DMS114 treated with DMSO at 0.1 percent for 48 hours (cell line): Measurements from ENCODE around the gene PNO1.
"Not testable (repeated sequence)": the region's sequence is repeated elsewhere in the genome, so short reads cannot be mapped to it uniquely, and the experiment has no call there.

Experiments
- DNase-seq: peaks from one replicate; lab custom pipeline; 2025; ENCODE audit not compliant: unreplicated experiment; lab: John Stamatoyannopoulos, UW

Gene PNO1

DNA sequence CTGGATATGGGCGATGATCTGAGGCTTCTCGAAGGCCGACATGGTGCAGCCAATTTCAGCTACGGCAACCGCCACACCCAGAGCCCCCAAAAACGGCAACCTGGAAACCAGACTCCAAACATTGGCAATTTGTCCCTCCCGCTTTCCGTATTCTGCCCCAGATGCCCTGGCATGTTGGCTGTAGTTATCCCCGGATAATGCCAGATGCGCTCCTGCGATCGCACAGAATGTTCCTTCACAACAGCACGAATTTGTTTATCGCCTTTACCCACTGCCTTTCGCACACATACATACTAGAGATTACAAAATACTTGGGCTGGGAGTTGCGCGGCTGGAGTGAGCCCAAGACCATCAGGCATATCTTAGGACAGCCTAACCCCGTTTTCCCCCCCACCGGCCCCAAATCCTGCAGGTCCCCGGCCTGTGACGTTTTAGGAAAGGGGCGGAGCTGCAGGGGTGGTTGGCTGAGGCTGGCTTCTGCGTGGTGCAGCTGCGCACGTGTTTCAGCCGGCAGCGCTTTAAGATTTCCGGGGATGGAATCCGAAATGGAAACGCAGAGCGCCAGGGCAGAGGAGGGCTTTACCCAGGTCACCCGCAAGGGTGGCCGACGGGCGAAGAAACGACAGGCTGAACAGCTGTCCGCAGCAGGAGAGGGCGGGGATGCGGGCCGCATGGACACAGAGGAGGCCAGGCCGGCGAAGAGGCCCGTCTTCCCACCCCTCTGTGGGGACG, at the start of gene PNO1:
Gene PNO1, plus strand, starts transcription at position 487 of the 732 bp plus-strand sequence. Its CDS starts 47 bp downstream, at position 534.
- peak; percentile 96 for DNase-seq

DNA sequence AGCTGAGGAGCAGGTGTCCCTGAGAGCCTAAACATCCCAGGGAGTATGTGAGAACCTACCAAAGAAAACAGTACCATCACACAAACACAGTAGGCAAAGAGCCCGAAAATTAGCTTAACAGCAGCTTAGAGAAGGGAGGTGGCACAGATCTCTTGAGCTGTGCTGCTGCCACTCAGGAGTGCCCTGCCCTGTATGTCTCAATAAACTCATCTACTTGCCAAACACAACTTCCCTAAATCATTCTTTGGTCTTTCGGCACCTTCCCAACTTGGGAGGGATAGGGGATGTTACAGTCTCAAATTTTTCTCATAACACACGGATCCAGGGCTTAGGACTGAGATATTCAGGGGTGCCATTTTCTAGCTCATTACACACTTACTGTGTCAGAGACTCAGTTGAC, 49.6 kb upstream of the PNO1 start:
- no peak for DNase-seq

DNA sequence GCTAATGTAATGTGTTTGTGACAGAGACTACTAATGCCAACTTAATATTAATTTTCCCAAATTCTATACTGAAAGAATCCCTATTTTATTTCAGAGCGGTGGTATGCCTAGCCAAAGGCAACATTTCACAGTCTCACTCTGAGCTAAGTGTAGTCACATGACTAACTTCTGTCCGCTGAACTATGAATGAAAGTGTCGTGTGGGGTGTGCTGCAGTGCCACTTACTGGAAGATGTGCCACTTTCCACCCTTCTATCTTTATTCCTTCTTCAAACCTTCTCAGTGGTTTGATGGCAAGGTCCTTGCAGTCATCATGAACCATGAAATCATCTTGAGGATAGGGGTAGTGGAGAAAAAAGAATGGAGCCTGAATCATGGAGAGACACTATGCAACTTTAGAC, 47.6 kb upstream of the PNO1 start:
- DNase-seq, result no peak

DNA sequence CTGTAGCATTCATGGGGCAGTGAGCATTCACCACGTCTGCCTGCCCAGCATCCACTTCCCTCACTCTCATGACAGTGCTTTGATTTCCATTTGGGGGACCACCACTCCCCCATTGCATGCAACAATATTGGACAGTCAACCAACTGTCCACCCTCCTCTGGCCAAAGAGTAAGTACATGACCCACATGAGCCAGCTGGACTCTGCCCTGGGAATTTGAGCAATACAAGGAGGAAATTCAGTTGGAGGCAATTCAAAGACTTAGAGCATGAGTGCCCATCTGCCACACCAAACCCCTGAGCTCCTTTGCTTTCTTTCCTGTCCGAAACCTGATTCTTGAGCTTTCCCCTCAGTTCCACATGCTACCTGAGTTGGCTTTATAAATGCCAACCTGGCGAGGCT, 41.7 kb upstream of the PNO1 start:
- DNase-seq, result no peak

DNA sequence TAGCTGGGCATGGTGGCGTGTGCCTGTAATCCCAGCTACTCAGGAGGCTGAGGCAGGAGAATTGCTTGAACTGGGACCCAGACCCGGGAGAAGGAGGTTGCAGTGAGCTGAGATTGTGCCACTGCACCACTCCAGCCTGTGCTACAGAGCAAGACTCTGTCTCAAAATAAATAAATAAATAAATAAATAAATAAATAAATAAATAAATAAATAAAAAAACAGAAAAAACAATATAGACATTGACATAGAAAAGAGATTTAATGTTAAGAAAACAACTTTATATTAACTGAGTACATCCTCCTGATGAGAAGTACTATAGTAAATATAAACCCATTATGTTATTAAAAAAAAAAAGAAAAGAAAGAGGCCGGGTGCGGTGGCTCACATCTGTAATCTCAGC, 39.8 kb upstream of the PNO1 start:
- DNase-seq, result not testable (repeated sequence)

DNA sequence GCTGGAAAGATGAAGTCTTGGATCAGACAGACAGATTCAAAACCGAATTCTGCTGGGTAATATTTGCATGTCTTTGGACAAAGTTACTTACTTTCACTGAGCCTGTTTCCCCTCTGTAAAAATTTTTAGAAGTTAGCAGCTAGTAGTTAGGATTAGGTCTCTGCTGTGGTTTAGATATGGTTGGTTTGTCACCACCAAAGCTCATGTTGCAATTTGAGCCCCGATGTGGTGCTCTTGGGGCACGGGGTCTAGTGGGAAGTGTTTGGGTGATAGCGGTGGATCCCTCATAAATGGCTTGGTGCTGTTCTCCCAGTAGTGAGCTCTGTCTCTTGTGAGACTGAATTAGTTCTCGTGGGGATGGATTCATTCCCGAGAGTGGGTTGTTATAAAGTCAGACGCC, 38.9 kb upstream of the PNO1 start:
- no peak for DNase-seq

DNA sequence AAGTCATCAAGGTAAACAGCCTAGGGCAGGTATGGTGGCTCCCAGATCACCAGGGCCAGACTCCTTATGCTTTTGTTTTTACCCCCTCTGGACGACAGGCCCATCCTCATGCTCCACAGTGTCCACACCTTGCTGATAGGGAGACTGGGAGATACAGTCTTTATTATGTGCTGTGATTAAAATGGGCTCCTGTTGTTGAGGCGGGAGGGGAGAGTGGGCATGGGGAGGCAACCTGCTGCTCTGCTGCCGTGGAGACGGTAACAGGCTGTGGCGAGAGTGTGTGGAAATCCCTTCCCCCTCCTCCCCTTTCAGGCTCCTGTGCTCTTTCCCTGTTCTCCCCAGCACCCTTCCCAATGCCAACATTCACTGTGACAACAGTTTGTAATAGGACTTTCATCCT, 38.2 kb upstream of the PNO1 start:
- no peak for DNase-seq

DNA sequence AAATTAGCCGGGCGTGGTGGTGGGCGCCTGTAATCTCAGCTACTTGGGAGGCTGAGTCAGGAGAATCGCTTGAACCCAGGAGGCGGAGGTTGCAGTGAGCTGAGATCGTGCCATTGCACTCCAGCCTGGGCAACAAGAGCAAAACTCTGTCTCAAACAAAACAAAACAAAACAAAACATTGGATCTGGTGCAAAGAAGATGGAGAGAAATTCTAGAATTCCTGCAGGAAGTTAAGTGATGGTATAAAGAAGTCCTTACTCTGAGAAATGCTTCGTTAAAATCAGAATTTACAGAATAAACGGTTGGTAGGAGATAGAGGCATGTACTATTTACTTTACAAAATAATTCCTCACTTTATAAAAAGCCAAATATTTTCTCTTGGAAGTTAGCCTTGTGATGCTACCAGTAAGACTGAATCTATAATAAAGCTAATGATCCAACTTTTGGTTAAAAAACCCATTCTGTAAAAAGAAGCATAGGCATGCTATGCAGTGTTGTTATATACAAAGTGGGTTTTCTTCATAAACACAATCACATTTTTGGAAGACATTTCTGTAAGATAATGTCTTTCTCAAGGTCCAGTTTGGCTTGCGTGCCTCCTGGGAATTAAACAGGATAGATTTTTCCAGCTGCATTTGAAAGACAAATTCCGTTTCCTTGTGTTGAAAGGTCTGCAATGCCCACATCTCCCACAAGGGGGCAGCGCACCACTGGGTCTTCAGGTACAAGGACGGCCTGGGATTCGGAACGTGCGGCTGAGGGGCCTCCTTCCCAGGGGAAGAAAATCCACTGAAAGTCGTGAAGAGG, 35.6 kb upstream of the PNO1 start:
- peak; percentile 68 for DNase-seq

DNA sequence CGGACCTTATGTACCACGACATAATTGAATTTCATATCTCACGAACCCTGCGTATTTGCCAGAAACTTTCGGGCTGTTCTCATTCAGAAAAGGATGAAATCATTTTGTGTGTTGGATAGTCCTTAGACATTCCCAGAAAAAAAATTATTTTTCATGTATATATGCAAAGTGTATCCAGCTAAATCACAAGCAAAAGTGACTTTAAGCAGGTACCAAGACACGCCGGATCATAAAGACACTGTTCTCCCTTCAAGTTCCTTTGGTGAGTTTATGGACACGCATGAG, 35.1 kb upstream of the PNO1 start:
- DNase-seq, result no peak

DNA sequence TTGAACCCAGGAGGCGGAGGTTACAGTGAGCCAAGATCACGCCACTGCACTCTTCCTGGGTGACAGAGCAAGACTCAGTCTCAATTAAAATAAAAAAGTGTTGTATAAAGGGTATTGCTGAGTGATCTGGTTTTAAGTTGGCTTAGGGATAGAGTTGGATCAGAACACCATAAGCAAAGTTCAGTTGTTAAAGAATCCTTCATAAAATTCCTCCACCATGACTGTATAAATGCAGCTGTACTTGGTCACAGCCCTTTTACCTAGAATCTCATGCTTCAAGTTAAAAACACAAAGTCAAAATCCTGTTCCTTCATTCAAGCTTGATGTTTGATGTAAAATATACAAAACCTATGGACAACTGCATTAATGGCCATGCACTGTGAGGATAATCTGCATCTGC, 33.4 kb upstream of the PNO1 start:
- no peak for DNase-seq

DNA sequence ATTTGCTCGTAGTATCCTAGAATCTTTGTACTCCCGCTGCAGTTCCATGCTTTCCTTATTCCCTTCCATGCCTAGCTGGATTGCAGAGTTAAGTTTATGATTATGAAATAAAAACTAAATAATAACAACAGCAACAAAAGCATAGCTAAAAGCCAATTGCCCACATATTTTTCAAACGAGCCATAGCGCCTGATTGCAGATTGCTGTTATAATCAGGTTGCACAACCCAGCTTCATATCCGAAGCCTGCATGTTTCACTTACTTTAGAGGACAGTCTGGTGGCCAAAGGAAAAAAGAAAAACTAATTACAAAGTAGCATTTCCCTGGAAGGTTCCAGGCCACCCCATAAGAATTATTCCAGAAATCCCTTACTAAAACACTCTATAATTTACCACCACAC, 31.9 kb upstream of the PNO1 start:
- no peak for DNase-seq

DNA sequence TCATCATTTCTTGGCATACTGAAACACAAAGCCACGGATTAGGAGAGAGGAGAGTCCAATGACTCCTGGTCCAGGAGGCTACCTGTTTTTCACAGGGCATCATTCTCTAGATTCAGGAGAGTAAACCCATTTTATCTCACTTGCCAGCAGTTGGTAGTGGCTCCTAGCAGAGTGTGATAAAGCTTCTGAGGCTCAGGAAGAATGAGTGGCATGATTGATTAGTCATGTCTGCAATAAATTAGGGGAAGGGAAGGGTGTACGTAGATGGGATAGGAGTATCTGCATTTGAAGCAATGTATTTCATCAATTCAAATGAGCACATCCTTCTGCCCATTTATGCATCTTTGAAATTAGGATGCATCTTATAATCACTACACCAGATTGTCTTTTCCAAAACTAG, 31.1 kb upstream of the PNO1 start:
- DNase-seq, result no peak

DNA sequence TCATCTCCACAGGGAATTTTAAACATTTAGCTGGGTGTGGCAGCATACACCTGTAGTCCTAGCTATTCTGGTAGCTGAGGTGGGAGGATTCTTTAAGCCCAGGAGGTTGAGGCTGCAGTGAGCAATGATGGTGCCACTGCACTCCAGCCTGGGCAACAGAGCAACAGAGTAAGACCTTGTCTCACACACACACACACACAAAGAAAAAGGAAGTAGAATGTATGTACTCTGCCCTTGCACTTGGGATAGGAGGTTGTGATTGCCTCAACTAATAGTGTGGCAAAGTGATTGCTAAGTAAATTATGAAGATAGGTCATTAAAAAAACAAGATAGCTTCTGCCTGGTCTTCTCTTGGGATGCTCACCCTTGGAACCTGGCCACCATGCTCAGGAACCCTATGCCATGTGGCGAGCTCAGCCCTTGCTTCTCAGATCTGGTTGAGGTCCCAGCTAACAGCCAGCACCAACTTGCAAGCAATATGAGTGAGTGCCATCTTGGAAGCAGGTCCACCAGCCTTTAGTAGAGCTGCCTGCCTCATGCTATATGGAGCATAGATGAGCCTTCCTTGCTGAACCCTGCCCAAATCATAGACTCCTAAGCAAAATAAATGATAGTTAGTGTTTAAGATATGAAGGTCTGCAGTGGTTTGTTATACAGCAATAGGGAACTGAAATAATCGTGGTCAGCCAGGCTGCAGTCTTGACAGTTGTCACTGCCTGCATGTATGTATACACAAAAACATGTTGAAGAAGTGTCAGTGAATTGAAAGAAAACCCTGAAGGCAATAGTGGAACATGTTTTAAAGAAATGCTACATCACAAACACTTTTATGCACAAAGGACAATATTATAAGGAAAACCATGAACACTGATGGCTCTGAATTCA, 30.1 kb upstream of the PNO1 start:
- DNase-seq, result no peak

DNA sequence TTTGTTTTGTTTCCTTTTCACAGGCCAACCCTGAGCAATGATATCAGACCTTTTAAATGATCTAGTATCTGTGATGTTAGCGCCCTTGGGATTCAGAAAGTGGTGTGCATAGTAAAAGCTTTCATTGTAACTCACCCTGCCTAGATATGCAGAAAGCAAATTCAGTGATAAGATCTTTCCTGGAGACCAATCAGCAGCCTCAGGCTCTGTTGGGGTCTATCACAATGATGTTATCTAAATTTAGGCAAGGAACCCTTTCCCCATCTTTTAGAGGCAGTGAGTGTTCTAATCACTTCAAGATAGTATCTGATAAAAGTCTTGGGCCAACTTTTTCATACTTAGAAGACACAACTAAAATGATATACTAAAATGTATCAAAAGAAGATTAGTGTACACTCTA, 23.6 kb upstream of the PNO1 start:
- DNase-seq, result no peak

DNA sequence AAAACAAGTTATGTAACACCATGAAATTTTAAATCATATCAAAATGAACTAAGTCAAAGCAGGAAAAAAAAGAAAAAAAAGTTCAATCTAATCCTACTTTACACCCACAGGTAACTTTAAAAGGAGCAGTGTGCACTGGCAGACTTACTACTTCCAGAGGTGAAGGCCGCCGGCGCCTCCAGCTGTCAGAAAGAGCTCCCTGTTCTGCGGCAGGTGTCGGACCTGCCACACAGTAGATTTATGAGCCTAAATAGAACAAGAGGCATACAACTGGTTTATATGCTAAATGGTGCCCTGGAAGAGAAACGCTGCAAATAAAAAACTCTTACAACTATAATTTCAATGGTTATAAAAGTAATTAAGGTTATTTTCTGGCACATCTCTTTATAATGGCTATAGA, 23.1 kb upstream of the PNO1 start:
- no peak for DNase-seq

DNA sequence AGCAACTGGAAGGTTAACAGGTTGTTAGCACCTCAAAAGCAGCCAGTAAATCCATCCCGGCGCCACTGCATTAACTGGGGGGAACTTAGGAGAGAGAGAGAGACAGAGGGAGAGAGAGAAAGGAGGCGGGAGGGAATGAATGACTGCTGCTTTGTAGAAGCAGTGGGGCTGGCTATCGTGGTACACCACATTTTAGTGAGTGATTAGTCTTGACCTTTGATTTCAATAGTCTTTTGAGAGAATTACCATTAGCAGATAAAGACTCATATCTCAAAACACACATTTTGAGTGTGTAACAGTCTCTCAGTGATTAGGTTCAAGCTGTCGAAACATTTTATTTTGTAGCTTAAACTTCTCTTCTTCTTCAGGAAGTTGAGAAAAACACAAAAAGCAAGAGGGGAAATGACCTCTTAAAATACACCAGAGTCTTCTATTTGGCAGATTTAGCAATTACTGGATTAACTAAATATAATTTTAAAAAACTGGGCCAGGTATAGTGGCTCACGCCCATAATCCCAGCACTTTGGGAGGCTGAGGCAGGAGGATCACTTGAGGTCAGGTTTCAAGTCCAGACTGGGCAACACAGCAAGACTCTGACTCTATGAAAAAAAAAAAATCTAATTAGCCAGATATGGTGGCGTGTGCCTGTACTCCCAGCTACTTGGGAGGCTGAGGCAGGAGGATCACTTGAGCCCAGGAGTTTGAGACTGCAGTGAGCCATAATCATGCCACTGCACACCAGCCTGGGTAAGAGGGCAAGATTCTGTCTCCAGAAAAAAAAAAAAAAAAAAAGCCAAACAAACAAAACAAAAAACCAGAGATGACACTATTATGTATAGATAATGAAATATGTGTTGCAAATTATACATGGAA, 22.0 kb upstream of the PNO1 start:
- no peak for DNase-seq

DNA sequence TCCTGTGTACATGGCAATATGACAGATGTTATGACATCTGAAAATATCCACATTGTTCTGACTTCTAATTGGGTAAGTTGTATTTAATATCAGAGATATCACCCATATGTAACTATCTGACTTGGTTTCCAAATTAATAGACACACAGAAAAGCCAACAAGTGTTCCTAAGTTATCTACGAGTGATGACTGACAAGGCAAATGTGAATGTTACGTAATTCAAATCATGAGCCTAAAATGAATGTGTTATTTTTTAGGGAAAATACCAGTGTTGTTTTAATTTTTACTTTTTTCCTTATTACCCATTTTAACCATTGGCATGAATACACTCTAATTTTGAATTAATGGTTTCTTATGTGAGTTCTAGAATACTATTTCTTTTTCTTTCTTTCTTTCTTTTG, 15.8 kb upstream of the PNO1 start:
- DNase-seq, result no peak

DNA sequence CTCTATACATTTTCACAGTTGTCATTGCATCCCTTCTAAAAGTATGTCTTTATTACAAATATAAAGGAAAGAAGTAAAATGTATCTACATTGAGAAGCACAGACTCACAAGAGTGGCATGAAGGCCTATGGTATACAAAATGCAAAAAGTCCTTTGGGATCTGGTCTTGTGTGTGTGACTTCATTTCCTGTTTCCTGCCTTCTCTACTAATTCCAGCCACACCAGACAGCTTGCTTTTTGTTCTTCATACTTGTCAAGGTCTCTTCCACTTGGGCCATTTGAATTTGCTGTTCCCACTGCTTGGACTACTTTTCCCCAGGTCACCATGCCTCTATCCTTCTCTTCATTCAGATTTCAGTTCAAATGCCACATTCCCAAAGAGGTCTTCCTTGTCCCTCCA, 6.7 kb upstream of the PNO1 start:
- no peak for DNase-seq

DNA sequence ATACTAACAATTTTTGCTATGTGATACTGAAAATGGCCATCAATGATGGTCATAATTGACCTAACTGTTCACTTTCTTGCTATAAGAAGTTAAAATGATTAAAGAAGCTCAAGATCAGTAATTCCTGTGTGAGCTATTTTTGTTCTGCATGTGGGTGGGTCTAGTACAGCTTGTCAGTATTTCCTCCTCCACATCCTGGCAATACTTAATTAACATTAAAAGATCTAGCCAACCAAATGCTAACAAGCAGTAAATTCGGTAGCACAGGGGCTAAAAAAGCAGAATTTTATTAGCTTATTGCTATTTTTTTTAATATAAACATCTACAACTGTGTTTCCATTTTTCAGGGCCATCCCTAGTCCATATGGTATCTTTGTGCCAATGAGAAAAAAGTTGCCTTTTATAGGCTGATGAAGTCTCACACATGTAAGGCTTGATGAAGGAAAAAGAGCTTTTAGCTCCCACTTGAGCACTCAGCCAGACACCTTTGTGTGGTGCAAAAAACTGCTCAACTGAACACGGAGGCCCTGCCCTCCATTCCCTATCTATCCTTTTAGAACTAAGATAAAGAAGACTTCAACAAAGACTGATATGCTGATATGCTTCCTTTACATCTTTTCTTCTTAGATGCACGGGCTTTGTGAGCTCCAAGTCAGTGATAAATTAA, 4.9 kb upstream of the PNO1 start:
- no peak for DNase-seq

DNA sequence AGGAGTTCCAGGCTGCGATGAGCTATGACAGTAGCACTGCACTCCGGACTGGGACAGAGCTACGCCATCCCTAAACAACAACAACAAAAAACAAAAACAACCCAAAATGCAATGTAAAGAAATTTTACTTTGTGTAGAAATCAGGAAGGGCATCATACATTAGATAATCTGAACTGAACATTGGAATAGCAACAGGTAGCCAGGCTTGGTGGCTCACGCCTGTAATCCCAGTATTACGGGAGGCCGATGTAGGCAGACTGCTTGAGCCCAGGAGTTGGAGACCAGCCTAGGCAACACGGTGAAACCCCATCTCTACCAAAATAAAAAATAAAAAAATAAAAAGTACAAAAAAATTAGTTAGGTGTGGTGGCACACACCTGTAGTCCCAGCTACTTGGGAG, 2.1 kb upstream of the PNO1 start:
- DNase-seq, result no peak
